NCI-H446 treated with DMSO at 0.1 percent for 48 hours (cell line): ENCODE results near the gene PSMD13.

Experiments used
- DNase-seq: peaks from one replicate; lab custom pipeline; 2025; lab: John Stamatoyannopoulos, UW

PSMD13 gene

DNA sequence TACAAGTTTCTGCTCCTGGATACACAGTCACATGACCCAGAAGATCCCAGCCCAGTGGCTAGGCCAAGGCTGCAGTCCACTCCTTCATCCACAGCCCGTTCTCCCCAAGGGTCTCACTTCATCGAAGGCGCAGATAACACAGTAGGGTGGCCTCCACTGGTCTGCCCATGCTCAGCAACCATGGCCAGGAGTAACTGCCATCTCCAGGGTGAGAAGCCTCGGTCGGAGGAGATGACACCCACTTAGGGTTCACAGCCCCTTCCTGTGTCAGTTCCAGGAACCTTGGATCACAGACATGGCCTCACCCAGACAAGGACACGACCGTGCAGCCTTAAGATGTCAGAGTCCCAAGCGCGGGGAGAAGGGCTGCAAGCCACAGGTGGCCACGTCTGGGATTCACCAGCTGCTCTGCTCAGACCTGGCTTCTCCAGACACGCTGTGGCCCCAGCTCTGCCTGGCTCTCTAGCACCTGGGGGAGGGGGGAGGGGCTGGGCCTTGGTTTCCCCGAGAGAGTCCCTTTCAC is 32.1 kb upstream of the PSMD13 start:
- no peak for DNase-seq

DNA sequence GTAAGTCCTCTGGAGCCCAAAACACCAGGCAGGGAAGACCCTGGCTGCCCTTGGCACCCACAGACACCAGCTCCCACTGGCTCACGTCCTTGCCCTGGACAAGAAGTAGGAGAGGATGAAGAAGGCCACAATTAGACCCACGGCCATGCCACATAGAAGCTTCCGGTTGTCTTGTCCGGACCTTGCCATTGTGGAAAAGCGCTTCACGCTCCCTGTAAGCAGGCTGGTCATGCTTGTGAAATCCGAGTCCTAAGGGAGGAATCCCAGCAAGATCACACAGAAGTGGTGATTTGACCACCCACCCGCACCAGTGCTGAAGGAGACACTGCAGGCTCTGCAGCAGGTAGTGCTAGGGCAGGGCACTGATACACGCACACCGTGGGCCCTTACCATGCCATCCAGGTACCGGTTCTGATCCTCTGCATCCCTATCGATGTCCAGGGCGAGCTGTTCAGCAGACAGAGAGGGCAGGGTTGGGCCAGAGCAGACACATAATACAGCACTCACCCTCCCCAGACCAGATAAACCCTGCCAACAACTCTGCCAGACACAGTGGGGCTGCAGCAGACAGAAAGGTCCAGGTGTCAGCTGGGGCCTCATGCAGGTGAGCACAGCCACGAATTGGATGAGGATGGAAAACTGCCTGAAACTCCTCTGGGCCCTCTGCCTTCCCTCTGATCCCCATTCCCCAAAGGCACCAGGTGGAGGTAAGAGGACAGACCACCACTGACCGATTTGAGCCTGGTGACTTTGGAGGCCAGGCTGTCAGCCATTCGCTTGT is 31.4 kb upstream of the PSMD13 start:
- no peak for DNase-seq

DNA sequence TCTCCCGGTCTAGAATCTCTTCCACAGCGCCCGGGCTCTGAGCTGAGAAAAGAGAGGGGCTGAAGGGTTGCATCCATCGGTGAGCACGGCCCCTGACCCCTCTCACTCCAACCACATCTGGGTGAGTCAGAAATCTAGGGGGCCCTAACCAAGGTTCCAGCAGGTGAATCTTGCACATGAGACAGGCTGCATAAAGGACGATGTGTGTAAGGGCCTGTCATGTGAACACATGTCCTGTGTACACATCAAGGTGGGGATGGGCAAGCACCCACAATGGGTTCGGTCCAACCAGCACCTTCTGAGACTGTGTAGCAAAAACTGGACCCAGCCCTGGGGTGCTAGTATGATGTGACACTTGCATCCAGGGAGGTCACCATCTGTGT is 30.8 kb upstream of the PSMD13 start:
- no peak for DNase-seq

DNA sequence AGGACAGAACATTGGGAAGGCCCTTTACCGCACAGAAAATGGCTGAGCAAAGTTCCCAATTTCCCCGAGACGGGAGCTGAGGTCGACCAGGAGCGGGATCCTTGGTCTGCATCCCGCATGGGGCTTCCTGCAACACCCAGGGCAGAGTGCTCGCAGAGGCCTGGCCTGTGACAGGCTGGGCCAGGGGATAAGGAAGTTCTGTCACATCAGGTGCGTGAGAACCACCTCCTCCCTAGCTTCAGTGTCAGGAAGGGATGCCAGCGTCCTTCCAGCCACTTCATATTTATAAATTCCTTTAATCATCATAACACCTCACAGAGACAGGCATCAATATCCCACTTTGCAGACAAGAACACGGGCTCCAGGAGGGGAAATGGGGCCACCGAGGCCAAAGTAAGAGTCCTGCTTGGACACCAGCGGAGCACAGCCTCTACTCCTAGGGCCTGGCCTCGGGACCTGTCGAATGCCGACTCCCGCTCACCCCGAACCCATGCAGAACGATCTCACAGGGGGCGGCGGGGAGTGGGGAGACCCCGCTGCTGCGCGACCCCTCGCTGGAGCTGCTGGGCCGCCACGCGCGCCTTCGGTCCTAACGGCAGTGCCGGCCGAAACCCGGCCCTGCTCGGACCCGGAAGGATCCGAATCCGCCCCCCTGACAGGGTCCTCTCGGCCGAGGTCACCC is 30.1 kb upstream of the PSMD13 start:
- DNase-seq: no peak

DNA sequence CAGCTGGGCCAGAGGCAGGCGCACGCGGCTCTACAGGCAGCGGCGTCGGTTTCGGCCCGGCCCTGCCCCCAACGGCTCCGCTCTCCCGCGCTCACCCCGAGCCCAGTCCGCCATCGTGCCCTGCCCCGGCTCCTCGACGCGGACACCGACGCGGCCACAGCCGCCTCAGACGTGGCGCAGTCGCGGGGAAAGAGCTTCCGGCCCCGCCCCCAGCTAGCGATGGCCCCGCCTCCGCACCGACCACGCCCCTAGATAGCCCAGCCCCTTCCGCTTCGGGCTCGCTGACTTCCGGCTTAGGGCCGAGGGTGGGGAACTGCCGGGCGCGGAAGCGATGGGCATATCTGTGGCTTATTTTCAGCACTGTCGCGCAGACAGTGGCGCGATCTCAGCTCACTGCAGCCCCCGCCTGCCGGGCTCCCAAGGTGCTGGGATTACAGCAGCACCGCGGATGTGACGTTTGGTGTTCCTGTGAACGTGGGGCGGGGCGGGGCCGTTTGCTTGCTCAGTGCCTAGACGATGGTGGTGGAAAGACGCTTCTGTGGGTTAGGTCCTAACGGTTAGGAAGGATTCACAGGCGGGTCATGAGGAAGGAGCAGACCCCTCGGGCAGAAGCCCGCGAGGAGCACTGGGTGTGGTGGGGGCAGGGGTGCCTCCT is 29.4 kb upstream of the PSMD13 start, which contains the start of the genes BET1L and RIC8A:
Gene BET1L (minus strand): TSS at position 192 of the 655 bp plus-strand sequence. CDS start 78 bp downstream, at position 114.
Gene RIC8A (plus strand): TSS at position 501 of the 655 bp plus-strand sequence. CDS start 1,147 bp downstream, outside the sequence.
- peak; percentile 94 for DNase-seq

DNA sequence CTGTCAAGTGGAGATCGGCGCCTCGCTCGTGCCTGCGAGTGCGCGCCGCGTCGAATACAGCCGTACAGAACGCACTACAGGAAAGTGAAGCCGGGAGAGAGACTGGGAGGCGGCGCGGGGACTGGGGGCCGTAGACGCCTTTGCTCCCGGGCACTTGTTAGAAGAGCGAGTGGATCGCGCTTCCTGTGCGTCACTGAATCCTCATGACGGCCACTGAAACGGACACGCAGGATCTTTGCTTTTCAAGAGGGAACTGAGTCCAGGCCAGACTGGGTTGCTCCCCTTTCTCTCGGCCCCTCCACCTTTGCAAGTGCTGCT is 29.0 kb upstream of the PSMD13 start:
- no peak for DNase-seq

DNA sequence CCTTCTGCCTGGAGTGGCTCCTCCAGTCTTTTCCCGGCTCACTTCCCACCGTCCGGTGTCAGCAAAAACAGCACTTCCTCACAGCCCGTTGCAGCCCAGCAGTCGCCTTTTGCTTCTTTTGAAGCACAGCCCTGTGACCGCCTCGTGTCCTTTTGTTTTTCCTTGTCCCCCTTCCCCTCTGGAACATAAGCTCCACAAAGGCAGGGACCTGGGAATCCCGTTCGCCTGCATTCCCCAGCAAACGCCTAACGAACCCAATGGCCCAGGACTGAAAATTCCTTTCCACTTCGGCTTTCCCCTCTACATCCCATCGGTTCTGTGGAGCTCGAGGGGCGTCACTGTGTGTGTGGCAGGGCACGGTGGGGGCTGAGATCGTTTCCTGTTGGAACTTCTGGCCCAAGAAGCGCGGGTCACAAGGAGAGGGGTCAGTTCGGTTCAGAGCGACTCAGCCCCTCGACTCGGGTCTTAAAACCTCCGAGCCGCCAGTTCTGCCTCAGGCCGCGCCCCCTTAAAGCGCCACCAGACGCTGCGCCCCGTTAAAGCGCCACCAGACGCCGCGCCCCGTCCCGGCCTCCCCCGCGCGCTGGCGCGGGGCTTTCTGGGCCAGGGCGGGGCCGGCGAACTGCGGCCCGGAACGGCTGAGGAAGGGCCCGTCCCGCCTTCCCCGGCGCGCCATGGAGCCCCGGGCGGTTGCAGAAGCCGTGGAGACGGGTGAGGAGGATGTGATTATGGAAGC is 28.4 kb upstream of the PSMD13 start:
- DNase-seq: peak; percentile 10

DNA sequence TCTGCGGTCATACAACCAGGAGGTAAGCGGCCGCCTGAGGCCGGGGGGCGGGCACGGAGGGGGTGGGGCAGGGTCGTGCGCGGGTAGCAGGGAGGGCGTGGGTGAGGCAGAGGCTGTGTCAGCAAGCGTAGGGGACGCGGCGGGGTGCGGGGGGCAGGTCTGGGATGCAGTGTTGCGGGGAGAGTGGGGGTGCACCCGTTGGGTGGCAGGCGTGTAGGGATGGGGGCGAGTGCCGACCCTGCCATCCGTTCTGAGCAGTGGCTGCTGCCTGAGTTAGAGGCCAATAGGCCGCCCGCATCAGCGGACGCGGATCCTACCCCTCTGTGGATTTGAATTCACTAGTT is 27.9 kb upstream of the PSMD13 start:
- no peak for DNase-seq

DNA sequence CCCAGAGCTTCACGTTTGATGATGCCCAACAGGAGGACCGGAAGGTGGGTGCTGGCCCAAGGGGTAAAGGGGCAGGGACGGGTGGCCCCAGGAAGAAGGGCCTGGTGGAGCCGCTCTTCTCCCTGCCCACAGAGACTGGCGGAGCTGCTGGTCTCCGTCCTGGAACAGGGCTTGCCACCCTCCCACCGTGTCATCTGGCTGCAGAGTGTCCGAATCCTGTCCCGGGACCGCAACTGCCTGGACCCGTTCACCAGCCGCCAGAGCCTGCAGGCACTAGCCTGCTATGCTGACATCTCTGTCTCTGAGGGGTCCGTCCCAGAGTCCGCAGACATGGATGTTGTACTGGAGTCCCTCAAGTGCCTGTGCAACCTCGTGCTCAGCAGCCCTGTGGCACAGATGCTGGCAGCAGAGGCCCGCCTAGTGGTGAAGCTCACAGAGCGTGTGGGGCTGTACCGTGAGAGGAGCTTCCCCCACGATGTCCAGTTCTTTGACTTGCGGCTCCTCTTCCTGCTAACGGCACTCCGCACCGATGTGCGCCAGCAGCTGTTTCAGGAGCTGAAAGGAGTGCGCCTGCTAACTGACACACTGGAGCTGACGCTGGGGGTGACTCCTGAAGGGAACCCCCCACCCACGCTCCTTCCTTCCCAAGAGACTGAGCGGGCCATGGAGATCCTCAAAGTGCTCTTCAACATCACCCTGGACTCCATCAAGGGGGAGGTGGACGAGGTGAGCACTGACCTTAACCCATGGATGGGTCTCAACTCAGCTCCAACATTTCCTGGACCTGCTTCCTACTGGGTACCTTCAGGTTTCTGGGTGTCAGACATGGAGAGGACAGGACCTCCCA is 27.3 kb upstream of the PSMD13 start:
- DNase-seq: no peak

DNA sequence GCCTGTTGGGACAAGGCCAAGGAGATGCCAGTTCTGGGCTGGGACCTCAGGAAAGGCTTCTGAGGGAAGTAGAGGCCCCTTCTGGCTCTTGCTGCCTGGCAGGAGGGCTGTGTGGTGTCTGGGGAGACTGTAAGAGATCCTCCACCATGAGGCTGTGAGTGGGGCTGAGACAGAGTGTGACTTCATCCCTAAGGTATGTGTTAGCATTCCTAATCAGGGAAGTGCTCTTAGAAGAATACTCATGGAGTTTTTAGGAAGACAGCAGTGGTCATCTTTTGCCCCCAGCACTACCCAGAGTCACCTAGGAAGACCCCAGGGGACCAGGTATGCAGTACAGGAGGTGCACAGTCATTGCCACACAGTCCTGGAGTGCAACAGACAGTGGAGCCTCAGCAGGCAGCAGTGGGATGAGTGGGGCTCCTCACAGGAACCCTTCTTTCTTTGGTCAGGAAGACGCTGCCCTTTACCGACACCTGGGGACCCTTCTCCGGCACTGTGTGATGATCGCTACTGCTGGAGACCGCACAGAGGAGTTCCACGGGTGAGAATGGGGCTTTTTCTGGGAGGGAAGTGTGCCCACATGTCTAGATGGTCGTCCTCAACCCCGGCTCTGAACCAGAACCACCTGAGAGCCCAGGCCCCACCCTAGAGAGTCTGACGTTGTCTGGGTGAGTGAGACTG is 26.5 kb upstream of the PSMD13 start:
- no peak for DNase-seq

DNA sequence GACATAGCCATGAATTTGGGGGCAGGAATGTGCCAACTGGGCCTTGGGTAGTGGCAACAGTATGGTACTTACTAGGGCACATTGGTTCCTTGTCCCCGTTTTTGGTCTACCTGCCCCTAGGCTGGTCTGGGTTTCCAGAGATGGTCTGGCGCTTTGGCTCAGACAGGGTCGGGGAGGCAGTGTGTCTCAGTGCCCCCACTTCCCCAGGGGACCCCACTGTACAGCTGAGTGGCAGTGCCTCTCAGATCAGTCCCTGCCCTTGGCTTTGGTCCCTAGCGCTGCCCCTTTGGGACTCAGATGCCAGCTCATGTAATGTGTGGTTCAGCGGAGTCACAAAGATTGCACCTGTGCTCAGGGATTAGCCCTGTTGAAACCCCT is 26.0 kb upstream of the PSMD13 start:
- no peak for DNase-seq

DNA sequence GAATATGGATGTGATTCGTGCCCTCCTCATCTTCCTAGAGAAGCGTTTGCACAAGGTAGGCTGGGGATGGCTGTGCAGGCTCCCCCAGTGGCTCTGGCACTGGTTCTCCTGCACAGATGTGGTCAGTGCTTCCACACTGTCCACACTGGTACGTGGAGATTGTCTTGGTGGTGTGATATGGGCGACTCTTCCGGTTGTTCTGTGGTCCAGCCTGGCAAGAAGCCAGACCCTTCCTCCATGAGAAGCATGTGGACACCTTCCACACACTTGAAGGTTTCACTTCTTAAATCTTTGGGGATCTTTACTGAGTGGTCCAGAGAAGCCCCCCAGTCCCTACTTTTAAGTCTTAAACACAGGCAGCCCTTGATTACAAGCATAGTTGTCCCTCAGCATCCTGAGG is 25.5 kb upstream of the PSMD13 start:
- DNase-seq: no peak

DNA sequence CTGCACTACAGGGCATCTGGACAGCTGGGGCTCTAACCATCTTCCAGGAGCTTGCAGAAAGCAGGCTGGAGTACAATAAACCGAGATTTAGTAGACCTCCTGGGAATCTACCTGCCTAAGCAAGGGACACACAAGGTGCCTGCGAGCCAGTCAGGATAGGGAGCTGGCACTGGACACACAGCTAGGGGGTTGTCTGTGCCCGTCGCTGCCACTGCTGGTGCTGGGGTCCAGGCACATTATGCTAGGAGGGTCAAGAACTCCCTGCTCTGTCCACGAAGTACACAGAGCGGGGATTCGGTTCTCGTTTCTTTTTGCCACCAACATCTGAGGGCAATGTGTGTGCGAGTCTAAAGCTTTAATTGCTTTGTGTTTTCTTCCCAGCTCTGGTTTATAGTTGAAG is 25.0 kb upstream of the PSMD13 start:
- DNase-seq: no peak

DNA sequence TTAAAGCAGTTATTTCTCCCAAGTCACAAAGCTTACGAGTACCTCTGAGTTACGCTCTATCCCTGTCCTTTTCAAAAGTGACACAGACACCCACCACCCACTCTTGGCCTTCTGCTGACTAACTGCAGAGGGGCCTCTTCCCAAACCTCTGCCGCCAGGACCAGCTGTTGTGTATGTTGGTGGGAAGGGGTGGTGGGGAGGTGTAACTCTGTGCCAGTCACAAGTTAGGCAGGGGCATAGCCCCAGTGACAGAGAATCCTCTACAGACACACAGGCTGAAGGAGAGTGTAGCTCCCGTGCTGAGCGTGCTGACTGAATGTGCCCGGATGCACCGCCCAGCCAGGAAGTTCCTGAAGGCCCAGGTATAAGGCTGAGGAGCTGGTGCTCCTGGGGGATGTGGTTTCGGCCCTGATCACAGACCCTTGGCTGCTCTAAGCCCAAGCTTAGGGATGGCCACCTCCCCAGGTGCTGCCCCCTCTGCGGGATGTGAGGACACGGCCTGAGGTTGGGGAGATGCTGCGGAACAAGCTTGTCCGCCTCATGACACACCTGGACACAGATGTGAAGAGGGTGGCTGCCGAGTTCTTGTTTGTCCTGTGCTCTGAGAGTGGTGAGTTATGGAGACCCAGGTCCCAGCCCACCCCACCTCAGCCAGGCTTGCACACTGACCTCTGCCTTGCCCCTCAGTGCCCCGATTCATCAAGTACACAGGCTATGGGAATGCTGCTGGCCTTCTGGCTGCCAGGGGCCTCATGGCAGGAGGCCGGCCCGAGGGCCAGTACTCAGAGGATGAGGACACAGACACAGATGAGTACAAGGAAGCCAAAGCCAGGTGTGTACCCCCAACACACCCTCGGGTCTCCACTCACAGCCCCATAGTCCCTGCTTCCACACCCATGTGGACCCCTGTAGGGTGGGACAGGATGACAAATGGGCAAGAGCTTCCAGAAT is 24.4 kb upstream of the PSMD13 start:
- no peak for DNase-seq

DNA sequence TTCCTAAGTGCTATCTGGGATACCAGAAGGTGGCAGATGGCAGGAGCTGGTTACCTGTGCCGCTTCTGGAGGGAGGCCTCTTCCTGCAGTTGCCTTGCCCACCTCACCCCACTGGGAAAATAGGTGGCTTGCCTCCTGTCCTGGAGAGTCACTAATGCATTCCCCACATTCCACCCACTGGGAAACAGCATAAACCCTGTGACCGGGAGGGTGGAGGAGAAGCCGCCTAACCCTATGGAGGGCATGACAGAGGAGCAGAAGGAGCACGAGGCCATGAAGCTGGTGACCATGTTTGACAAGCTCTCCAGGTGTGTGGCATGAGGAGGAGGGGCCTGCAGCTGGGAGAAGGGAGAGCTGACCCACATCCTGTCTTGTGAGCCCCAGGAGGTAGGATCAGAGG is 23.7 kb upstream of the PSMD13 start:
- DNase-seq: no peak

DNA sequence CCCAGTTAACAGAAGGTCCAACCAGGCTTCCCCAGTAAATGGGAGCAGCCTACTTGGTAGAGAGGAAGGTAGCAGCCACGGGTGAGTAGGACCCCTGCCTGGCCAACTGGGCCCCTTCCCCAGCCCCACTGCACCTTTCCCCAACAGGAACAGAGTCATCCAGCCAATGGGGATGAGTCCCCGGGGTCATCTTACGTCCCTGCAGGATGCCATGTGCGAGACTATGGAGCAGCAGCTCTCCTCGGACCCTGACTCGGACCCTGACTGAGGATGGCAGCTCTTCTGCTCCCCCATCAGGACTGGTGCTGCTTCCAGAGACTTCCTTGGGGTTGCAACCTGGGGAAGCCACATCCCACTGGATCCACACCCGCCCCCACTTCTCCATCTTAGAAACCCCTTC is 22.7 kb upstream of the PSMD13 start:
- DNase-seq: no peak

DNA sequence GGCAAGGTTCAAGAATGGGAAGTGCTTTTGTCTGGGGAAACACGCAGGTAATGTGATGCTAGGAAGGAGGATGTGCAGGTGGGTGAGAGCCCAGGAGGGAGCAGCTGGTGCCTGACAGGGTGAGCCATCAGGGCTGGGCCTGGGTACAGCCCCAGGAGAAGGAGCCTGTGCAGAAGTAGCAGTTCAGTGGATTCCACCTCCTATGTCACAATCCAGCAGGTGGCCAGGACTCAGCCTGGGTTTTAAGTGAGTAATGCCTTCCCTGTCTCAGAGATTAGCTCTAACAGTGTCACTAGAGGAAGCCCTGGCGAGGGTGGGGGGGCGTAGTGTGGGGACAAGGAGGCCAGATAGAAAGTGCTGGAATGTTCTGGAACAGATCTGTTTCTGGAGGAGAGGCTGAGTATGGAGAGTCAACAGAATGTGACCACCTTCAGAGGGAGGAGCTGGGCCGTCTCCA is 21.2 kb upstream of the PSMD13 start:
- DNase-seq: no peak

DNA sequence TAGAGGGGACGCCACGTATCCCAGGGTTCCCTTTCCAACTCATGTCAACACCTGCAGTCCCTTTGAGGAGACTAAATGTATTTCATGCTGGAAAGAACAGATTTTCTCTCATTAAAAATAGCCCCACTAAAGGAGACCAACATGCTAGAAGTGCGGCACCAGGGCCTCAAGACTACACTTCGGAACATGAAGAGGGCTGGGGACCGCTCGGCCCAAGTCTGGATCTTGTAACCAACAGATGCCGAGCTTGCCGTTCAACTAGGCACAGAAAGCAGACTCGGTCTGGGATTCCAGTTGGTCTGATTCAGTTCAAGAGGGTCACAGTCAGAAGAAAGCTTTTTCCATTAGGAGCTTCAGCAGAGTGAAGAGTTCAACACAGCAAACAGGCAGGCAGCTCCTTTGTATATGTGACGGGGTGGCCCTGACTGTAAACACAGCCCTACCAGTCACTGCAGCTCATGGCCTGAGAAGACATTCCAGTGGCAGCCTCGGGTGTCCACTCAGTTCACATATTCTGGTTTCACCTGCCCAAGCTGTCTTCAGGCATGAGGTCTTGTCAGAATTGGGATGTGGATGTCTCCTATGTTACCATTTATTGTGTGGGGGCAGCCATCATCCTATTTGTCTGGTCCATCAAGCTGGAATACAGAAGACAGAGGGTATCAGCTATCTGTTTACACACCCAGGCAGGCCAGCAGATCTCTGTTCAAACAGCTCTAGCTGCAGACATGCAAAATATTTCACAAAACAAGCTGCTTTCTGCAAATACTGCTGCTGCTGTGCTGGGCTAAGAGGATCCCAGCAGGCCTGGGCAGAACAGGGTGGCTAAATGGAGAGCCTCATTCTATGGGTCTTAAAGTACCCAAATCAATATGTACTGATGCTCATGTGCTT is 20.4 kb upstream of the PSMD13 start:
- no peak for DNase-seq

DNA sequence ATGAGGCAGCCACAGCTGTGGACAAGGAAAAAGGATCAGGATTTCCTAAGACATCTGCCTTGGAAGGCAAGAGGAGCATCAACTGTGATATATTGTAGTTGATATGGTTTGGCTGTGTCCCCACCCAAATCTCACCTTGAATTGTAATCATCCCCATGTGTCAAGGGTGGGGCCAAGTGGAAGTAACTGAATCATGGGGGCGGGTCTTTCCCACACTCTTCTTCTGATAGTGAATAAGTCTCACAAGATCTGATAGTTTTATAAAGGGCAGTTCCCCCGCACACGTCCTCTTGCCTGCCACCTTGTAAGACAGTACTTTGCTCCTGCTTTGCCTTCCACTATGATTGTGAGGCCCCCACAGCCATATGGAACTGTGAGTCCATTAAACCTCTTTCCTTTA is 19.1 kb upstream of the PSMD13 start:
- DNase-seq: no peak
